Thymus (tissue), 11 donors: Measurements from ENCODE around the gene ZNFX1. TPM values are rescaled to one million over a fixed set of nuclear protein-coding genes. Genes with fewer than 3 reads are reported as not detected.
A peak's percentile ranks its signal among the peaks of the same experiment; 100 is the strongest.

ENCODE experiments used
- DNase-seq, 9 donors: peaks; one replicate each; pipeline ENCODE4 v3.0.0-alpha.2; 2013; ENCODE audit warnings: low spot score in 9 of 9, low read depth in 6 of 9, missing footprints in 1 of 9
- H3K27ac ChIP-seq, 2 donors: one replicate each; pipeline ENCODE4 v1.5.1; 2013; ENCODE audit warnings: control low read depth in 1 of 2, low read depth in 1 of 2, low read length in 1 of 2, mild to moderate bottlenecking in 1 of 2, moderate library complexity in 1 of 2
- H3K27me3 ChIP-seq, 2 donors: one replicate each; pipeline ENCODE4 v1.5.1; 2013; ENCODE audit warnings: low read length in 1 of 2; ENCODE audit not compliant: control insufficient read depth in 2 of 2, insufficient read depth in 1 of 2
- H3K36me3 ChIP-seq, 2 donors: one replicate each; pipeline ENCODE4 v1.5.1; 2013; ENCODE audit warnings: low read length in 1 of 2, mild to moderate bottlenecking in 1 of 2, moderate library complexity in 1 of 2; ENCODE audit not compliant: control insufficient read depth in 2 of 2, insufficient read depth in 2 of 2
- H3K4me1 ChIP-seq, 2 donors: one replicate each; pipeline ENCODE4 v1.5.1; 2013; ENCODE audit warnings: low read length in 2 of 2; ENCODE audit not compliant: control insufficient read depth in 2 of 2, insufficient read depth in 2 of 2
- H3K4me3 ChIP-seq, 2 donors: one replicate each; pipeline ENCODE4 v1.5.1; 2013; ENCODE audit warnings: low read length in 2 of 2, control low read depth in 1 of 2, mild to moderate bottlenecking in 1 of 2
- H3K9me3 ChIP-seq, 2 donors: one replicate each; pipeline ENCODE4 v1.5.1; 2013; ENCODE audit warnings: low read length in 1 of 2, mild to moderate bottlenecking in 1 of 2; ENCODE audit not compliant: control insufficient read depth in 2 of 2, insufficient read depth in 1 of 2
- WGBS: extraction: QIAGEN DNeasy Blood & Tissue Kit; methylation state at CpG from one replicate; pipeline ENCODE4 v1.1.7; 2013; 5-methylcytosine and 5-hydroxymethylcytosine counted together
- polyA plus RNA-seq: library from polyadenylated mRNA; stranded (reverse); fragments of 200-250 nt; gene quantifications from one replicate; pipeline ENCODE4 v1.2.3, GENCODE V29; 2013
- total RNA-seq: library from RNA; stranded (reverse); fragments of 120-200 nt; gene quantifications from one replicate; pipeline ENCODE4 v1.2.4, GENCODE V29; 2013
- donor health status: healthy.

The ZNFX1 gene
- total and polyA plus RNA-seq, 2 donors: 9.4 to 16.5 TPM

DNA sequence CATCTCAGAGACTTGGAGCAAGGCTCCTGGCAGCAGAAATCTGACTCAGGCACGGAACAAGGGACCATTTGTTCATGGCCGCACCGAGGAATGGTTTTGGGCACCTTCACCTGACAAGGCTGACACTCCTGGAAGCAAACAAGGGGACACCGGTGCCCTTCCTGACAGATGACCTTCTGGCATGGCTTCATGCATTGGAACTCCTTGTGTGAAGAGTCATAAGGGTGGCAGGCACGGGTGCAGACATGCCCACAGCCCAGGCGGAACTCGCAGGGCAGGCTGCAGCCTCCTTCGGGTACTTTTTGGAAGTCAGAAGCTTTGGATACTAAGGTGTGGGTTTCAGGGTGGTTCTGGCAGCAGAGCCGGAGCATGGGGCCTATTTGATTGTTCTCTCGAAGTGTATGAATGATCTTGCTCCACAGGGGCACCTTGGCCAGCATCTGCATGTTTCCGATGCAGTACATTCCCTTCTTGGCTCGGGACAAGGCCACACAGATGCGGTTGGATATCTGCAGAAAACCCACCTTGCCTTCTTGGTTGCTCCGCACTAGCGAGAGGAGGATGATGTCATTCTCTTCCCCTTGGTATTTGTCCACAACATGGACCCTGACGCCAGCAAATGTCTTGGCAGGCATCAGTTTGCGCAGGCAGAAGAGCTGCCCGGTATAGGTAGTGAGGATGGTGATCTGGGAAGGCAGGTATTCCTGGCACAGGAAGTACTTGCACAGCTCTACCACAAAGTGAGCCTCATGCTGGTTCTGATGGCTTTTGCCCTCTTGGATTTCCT lies 28.8 kb downstream of the ZNFX1 start:
- H3K36me3 ChIP-seq: peaks cover 79 to 82% of the 10 kb centered on the region in 2 donors
- no peak for DNase-seq
- no peak overlapping the region for H3K4me3 ChIP-seq
- H3K27me3 ChIP-seq: no peaks in the 10 kb centered on the region
- no peaks in the 10 kb centered on the region for H3K9me3 ChIP-seq
- no peaks in the 10 kb centered on the region for H3K4me1 ChIP-seq
- WGBS: 97% methylated on average over 18 of the region's 18 CpGs
- no peak overlapping the region for H3K27ac ChIP-seq

DNA sequence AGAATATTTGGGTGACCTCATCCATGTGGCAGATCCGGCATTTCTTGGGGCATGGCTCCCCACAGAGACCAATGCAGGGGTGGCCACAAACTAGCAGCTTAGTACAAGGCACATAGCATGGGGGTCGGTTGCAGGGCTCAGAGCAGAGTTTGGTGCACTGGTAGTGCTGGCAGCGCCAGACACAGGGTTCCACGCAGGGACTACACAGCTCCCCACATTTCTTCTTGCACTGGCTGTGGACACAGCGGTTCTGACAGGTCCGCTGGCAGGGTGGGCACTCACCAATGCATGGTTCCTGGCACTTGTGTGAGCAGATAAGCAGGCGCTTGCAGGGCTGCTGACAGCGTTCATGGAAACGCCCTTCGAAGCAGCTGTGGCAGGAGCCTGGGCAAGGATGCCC lies 29.6 kb downstream of the ZNFX1 start:
- no peak for DNase-seq

GRCh38 chr20:49247792-49248191 lies 30.1 kb downstream of the ZNFX1 start:
- Histone ChIP-seq H3K4me3 (no peak overlapping the region), H3K9me3 (no peaks in the 10 kb centered on the region), H3K4me1 (no peaks in the 10 kb centered on the region), H3K36me3 (peaks cover 76 to 84% of the 10 kb centered on the region in 2 donors), H3K27me3 (no peaks in the 10 kb centered on the region), H3K27ac (no peak overlapping the region)
- WGBS: 51% methylated on average over 5 of the region's 5 CpGs
- DNase-seq: no peak

More for the DNA sequence above, 29.6 kb downstream of the ZNFX1 start:
- H3K27ac ChIP-seq: no peak overlapping the region
- H3K36me3 ChIP-seq: peaks cover 76 to 84% of the 10 kb centered on the region in 2 donors
- H3K4me1 ChIP-seq: no peaks in the 10 kb centered on the region
- no peaks in the 10 kb centered on the region for H3K27me3 ChIP-seq
- H3K4me3 ChIP-seq: no peak overlapping the region
- H3K9me3 ChIP-seq: no peaks in the 10 kb centered on the region
- WGBS: 96% methylated on average over 10 of the region's 10 CpGs

- Histone ChIP-seq H3K4me3 (no peak overlapping the region), H3K36me3 (peaks cover 78 to 83% of the 10 kb centered on the region in 2 donors), H3K27ac (no peak overlapping the region), H3K9me3 (no peaks in the 10 kb centered on the region), H3K27me3 (no peaks in the 10 kb centered on the region), H3K4me1 (no peaks in the 10 kb centered on the region)
- DNase-seq: no peak
- WGBS: 95% methylated on average over 8 of the region's 8 CpGs
These were observed 30.6 kb downstream of the ZNFX1 start for GRCh38 chr20:49247169-49247723.

- Histone ChIP-seq H3K36me3 (peaks cover 80 to 82% of the 10 kb centered on the region in 2 donors), H3K9me3 (no peaks in the 10 kb centered on the region), H3K27ac (no peak overlapping the region), H3K4me3 (no peak overlapping the region), H3K4me1 (no peaks in the 10 kb centered on the region), H3K27me3 (no peaks in the 10 kb centered on the region)
- DNase-seq: peak in 3 of 9 donors; percentile 10 to 30 (median 20)
- 67% methylated on average over 3 of the region's 3 CpGs for WGBS
These were observed 31.7 kb downstream of the ZNFX1 start for GRCh38 chr20:49245921-49246740.

DNA sequence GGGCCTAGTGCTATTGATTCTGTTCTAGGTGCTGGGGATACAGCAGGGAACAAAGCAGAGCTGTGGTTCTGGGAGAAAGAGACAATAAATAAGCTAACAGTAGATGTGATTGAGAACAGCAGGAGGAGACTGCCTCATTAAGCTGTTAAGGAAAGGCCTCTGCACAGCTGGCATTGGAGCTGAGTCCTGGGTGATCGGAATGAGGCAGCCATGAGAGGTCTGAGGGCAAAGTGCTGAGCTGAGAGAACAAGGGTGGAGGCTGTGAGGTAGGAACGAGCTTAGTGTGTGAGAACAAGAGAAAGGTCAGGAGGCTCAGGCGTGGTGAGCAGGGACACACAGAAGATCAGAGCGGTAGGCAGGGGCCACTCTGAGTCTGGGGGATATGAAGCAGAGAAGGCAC lies 40.3 kb downstream of the ZNFX1 start:
- peaks cover 79 to 80% of the 10 kb centered on the region in 2 donors for H3K36me3 ChIP-seq
- no peak for DNase-seq
- H3K27ac ChIP-seq: no peak overlapping the region
- WGBS: 98% methylated on average over 4 of the region's 4 CpGs
- H3K9me3 ChIP-seq: no peaks in the 10 kb centered on the region
- no peaks in the 10 kb centered on the region for H3K27me3 ChIP-seq
- no peaks in the 10 kb centered on the region for H3K4me1 ChIP-seq
- H3K4me3 ChIP-seq: no peak overlapping the region

- Histone ChIP-seq H3K9me3 (no peaks in the 10 kb centered on the region), H3K27ac (no peak overlapping the region), H3K4me1 (no peaks in the 10 kb centered on the region), H3K36me3 (peaks cover 77 to 79% of the 10 kb centered on the region in 2 donors), H3K27me3 (no peaks in the 10 kb centered on the region), H3K4me3 (no peak overlapping the region)
- 99% methylated on average over 9 of the region's 9 CpGs for WGBS
- DNase-seq: no peak
These were observed 41.6 kb downstream of the ZNFX1 start for GRCh38 chr20:49236301-49236700.

DNA sequence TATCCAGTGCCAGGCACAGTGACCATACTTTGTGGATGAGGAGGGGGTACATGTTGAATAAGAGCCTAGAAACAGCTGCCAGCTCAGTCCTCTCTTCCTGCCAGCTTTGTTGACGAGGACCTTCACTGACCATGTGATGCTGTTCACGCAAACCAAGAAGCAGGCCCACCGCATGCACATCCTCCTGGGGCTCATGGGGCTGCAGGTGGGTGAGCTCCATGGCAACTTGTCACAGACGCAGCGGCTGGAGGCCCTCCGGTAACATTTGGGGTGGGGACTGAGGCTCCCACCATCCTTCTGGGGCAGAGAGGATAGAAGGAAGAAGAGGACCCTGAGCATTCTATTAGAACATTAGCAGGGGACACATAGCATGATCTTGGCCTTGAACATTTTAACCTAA lies 43.0 kb downstream of the ZNFX1 start:
- Histone ChIP-seq H3K4me1 (no peaks in the 10 kb centered on the region), H3K36me3 (peaks cover 83 to 87% of the 10 kb centered on the region in 2 donors), H3K4me3 (no peak overlapping the region), H3K27me3 (no peaks in the 10 kb centered on the region), H3K27ac (no peak overlapping the region), H3K9me3 (no peaks in the 10 kb centered on the region)
- no peak for DNase-seq
- WGBS: 97% methylated on average over 6 of the region's 6 CpGs

DNA sequence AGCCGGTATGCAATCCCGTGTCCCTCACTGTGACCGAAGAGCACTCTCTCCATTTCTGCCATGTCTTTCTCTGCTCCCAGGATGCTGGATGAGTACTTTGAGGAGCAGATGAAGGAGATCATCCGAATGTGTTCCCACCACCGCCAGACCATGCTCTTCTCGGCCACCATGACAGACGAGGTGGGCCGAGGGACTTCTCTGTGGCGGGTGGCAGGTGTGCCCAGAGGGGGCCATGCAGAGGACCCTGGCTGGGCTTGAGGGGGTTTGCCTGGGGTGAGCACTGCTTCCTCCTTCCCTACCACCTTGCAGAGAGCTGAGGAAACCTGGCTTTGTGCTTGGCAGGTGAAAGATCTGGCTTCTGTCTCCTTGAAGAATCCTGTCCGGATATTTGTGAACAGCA lies 44.6 kb downstream of the ZNFX1 start:
- no peak for DNase-seq
- peaks cover 77 to 83% of the 10 kb centered on the region in 2 donors for H3K36me3 ChIP-seq
- WGBS: 96% methylated on average over 10 of the region's 10 CpGs
- no peaks in the 10 kb centered on the region for H3K27me3 ChIP-seq
- H3K4me3 ChIP-seq: no peak overlapping the region
- H3K4me1 ChIP-seq: no peaks in the 10 kb centered on the region
- no peak overlapping the region for H3K27ac ChIP-seq
- H3K9me3 ChIP-seq: no peaks in the 10 kb centered on the region
